HCT116 (cell line): ENCODE data around the gene CREBZF. TPM values are rescaled to one million over a fixed set of nuclear protein-coding genes. Genes with fewer than 3 reads are reported as not detected.

Source experiments
- ATAC-seq: fragments of 200-7000 bp; cut with Tn5 transposase; 2 replicates; pipeline ENCODE4 v1.9.1; 2020; ENCODE audit warnings: mild to moderate bottlenecking, moderate library complexity
- BruUV-seq: library from RNA; stranded (reverse); fragments of 400-500 nt; replicated peaks from 2 replicates; lab custom pipeline; 2021; lab: Mats Ljungman, UMichigan
- CTCF ChIA-PET: fragments of 300-600 bp; sonication (Branson Sonifier 250); formaldehyde crosslinking; loops from one replicate; lab custom pipeline; 2021; ENCODE audit warnings: antibody characterized with exemption; lab: Charles Lee
- POLR2A ChIA-PET: fragments of 300-600, 350-600 bp; sonication (Branson Sonifier 250); formaldehyde crosslinking; loops from one replicate; lab custom pipeline; 2021; ENCODE audit warnings: antibody characterized with exemption; lab: Charles Lee
- RAD21 ChIA-PET, 2 experiments: fragments of 300-600 bp; sonication (Branson Sonifier 250); formaldehyde crosslinking; loops; one replicate each; lab custom pipeline; 2023; ENCODE audit warnings: low total read pairs in 2 of 2; ENCODE audit not compliant: uncharacterized antibody in 2 of 2, unreplicated experiment in 2 of 2, low non-redundant PET in 1 of 2; lab: Charles Lee
- DNase-seq: peaks from one replicate; pipeline ENCODE4 v3.0.0-alpha.2; 2010; ENCODE audit warnings: low read depth, low spot score
- H2AFZ ChIP-seq: fragments of 200-600 bp; shearing (Covaris generic), sonication (generic); 2 replicates; pipeline ENCODE4 v1.6.1; 2017; ENCODE audit warnings: low read depth, mixed run types, mixed read lengths, antibody characterized with exemption, low read length; ENCODE audit not compliant: poor library complexity, severe bottlenecking
- H3K27ac ChIP-seq: 2 replicates; pipeline ENCODE4 v1.5.1; 2012; ENCODE audit warnings: low read depth, low read length
- H3K27me3 ChIP-seq: fragments of 200-600 bp; sonication (generic); 2 replicates; pipeline ENCODE4 v1.6.1; 2016; ENCODE audit warnings: mixed run types, low read length, mixed read lengths; ENCODE audit not compliant: insufficient read depth
- H3K36me3 ChIP-seq, 2 experiments: fragments of 200-500 bp in 1 of 2; fragments of 200-600 bp in 1 of 2; sonication (Bioruptor generic) in 1 of 2; sonication (generic) in 1 of 2; 2 replicates each; pipeline versions ENCODE4 v1.5.1 to v1.6.1; 2014 to 2016; ENCODE audit warnings: low read length in 2 of 2, inconsistent platforms in 1 of 2, mixed read lengths in 1 of 2, mixed run types in 1 of 2; ENCODE audit not compliant: insufficient read depth in 2 of 2, control insufficient read depth in 1 of 2
- H3K4me1 ChIP-seq, 2 experiments: fragments of 200-600 bp in 1 of 2; sonication (generic) in 1 of 2; 2 replicates each; pipeline versions ENCODE4 v1.5.1 to v1.6.1; 2012 to 2017; ENCODE audit warnings: low read length in 2 of 2, inconsistent platforms in 1 of 2, mild to moderate bottlenecking in 1 of 2, mixed read lengths in 1 of 2, mixed run types in 1 of 2, moderate library complexity in 1 of 2; ENCODE audit not compliant: insufficient read depth in 2 of 2, control insufficient read depth in 1 of 2
- H3K4me2 ChIP-seq: fragments of 200-600 bp; sonication (generic); 2 replicates; pipeline ENCODE4 v1.6.1; 2017; ENCODE audit warnings: mixed run types, low read length, mixed read lengths
- H3K4me3 ChIP-seq, 2 experiments: fragments of 200-600 bp in 1 of 2; sonication (generic) in 1 of 2; replicated peaks in 1 of 2; 2 replicates each; pipeline ENCODE4 v1.5.1; 2011 to 2016; ENCODE audit warnings: low read length in 2 of 2, control low read depth in 1 of 2, low read depth in 1 of 2, mild to moderate bottlenecking in 1 of 2, mixed read lengths in 1 of 2, mixed run types in 1 of 2
- H3K79me2 ChIP-seq: fragments of 200-600 bp; sonication (generic); 2 replicates; pipeline ENCODE4 v1.6.1; 2017; ENCODE audit warnings: mild to moderate bottlenecking, mixed run types, low read length, moderate library complexity, mixed read lengths; ENCODE audit not compliant: insufficient read depth
- H3K9ac ChIP-seq: fragments of 200-600 bp; sonication (generic); 2 replicates; pipeline ENCODE4 v1.6.1; 2016; ENCODE audit warnings: low read length, mixed read lengths
- H3K9me2 ChIP-seq: fragments of 200-600 bp; sonication (generic), shearing (Covaris generic); 2 replicates; pipeline ENCODE4 v1.6.1; 2017; ENCODE audit warnings: mixed run types, mild to moderate bottlenecking, moderate library complexity; ENCODE audit not compliant: insufficient read depth
- H3K9me3 ChIP-seq, 2 experiments: fragments of 200-500 bp in 1 of 2; fragments of 200-600 bp in 1 of 2; sonication (Bioruptor generic) in 1 of 2; sonication (generic) in 1 of 2; 2 replicates each; pipeline ENCODE4 v1.6.1; 2014 to 2017; ENCODE audit warnings: low read length in 2 of 2, mixed read lengths in 2 of 2, inconsistent platforms in 1 of 2, low read depth in 1 of 2, mild to moderate bottlenecking in 1 of 2, mixed run types in 1 of 2, moderate library complexity in 1 of 2; ENCODE audit not compliant: control insufficient read depth in 1 of 2, insufficient read depth in 1 of 2
- H4K20me1 ChIP-seq: fragments of 200-600 bp; sonication (generic), shearing (Covaris generic); 2 replicates; pipeline ENCODE4 v1.6.1; 2017; ENCODE audit warnings: mixed run types, mild to moderate bottlenecking, moderate library complexity; ENCODE audit not compliant: insufficient read depth
- ATF3 ChIP-seq: IDR thresholded peaks from 2 replicates; pipeline ENCODE4 v1.6.1; 2012
- CBX3 ChIP-seq: IDR thresholded peaks from 2 replicates; pipeline ENCODE4 v1.6.1; 2012; ENCODE audit warnings: low read depth
- EGR1 ChIP-seq: IDR thresholded peaks from 2 replicates; pipeline ENCODE4 v1.6.1; 2012; ENCODE audit warnings: low read depth
- FOSL1 ChIP-seq: IDR thresholded peaks from 2 replicates; pipeline ENCODE4 v1.6.1; 2012; ENCODE audit warnings: low read depth
- MAX ChIP-seq: IDR thresholded peaks from 2 replicates; pipeline ENCODE4 v1.6.1; 2012
- POLR2AphosphoS5 ChIP-seq: IDR thresholded peaks from 2 replicates; pipeline ENCODE4 v1.6.1; 2011; ENCODE audit warnings: mild to moderate bottlenecking, low read depth, low read length, moderate library complexity
- RAD21 ChIP-seq: IDR thresholded peaks from 2 replicates; pipeline ENCODE4 v1.6.1; 2012; ENCODE audit warnings: low read depth, mild to moderate bottlenecking
- REST ChIP-seq: IDR thresholded peaks from 2 replicates; pipeline ENCODE4 v1.6.1; 2012; ENCODE audit warnings: low read depth
- SRF ChIP-seq: IDR thresholded peaks from 2 replicates; pipeline ENCODE4 v1.6.1; 2012; ENCODE audit warnings: low read depth
- YY1 ChIP-seq: IDR thresholded peaks from 2 replicates; pipeline ENCODE4 v1.6.1; 2011; ENCODE audit warnings: low read length, low read depth, moderate library complexity, mild to moderate bottlenecking; ENCODE audit not compliant: insufficient replicate concordance; ENCODE audit errors: extremely low read depth
- ZBTB33 ChIP-seq: IDR thresholded peaks from 2 replicates; pipeline ENCODE4 v1.6.1; 2011; ENCODE audit warnings: mild to moderate bottlenecking, low read length, moderate library complexity; ENCODE audit not compliant: insufficient replicate concordance; ENCODE audit errors: extremely low read depth
- intact Hi-C: fragments of 100-400 bp; cut with micrococcal nuclease; formaldehyde crosslinking; loops from 2 replicates; pipeline ENCODE4 v1.10.0; 2022
- total RNA-seq: library from RNA; stranded (reverse); gene quantifications from one replicate; pipeline ENCODE4 v1.2.1, GENCODE V29; 2021; ENCODE audit not compliant: unreplicated experiment
- TF ChIP-seq, protein P1 (sequence below), 3 experiments: fragments of 200-600 bp in 1 of 3; sonication (generic) in 1 of 3; IDR thresholded peaks in 2 of 3; conservative IDR thresholded peaks in 1 of 3; 2 replicates each; pipeline ENCODE4 v1.5.1; 2012 to 2017; ENCODE audit warnings: low read depth in 2 of 3, low read length in 2 of 3, antibody characterized with exemption in 1 of 3, borderline replicate concordance in 1 of 3, control low read depth in 1 of 3, mild to moderate bottlenecking in 1 of 3, mixed read lengths in 1 of 3, mixed run types in 1 of 3, moderate library complexity in 1 of 3; ENCODE audit not compliant: insufficient read depth in 1 of 3

CREBZF gene
- total RNA-seq, 1 experiment from 2014 or later, result 40.2 TPM

- no peak overlapping the region for H3K4me3 ChIP-seq
- H4K20me1 ChIP-seq, result peaks cover 61% of the 10 kb centered on the region
- TF ChIP-seq CBX3 (no peak), FOSL1 (no peak), RAD21 (no peak), ZBTB33 (no peak), YY1 (no peak), SRF (no peak), POLR2AphosphoS5 (no peak), EGR1 (no peak), MAX (no peak), ATF3 (no peak), REST (no peak)
- TF ChIP-seq, protein P1, sequence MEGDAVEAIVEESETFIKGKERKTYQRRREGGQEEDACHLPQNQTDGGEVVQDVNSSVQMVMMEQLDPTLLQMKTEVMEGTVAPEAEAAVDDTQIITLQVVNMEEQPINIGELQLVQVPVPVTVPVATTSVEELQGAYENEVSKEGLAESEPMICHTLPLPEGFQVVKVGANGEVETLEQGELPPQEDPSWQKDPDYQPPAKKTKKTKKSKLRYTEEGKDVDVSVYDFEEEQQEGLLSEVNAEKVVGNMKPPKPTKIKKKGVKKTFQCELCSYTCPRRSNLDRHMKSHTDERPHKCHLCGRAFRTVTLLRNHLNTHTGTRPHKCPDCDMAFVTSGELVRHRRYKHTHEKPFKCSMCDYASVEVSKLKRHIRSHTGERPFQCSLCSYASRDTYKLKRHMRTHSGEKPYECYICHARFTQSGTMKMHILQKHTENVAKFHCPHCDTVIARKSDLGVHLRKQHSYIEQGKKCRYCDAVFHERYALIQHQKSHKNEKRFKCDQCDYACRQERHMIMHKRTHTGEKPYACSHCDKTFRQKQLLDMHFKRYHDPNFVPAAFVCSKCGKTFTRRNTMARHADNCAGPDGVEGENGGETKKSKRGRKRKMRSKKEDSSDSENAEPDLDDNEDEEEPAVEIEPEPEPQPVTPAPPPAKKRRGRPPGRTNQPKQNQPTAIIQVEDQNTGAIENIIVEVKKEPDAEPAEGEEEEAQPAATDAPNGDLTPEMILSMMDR (IDR thresholded peaks at IDR 0.05 in 2 of 3, conservative IDR thresholded peaks at IDR 0.05 in 1 of 3; ENCODE audit: borderline replicate concordance in 1 of 3, insufficient read depth in 1 of 3, low read depth in 2 of 3, low read length in 2 of 3), result no peak
- intact Hi-C loops, result no loop called here
- ChIA-PET POLR2A (no interaction called here), RAD21 (no interaction called here), CTCF (no interaction called here)
- no peak overlapping the region for H3K9ac ChIP-seq
- H2AFZ ChIP-seq, result no peak overlapping the region
- H3K27me3 ChIP-seq, result no peaks in the 10 kb centered on the region
- ATAC-seq (no peak), DNase-seq (no peak)
- H3K4me1 ChIP-seq, result peaks cover 6 to 23% of the 10 kb centered on the region in 2 experiments; a peak in 3 of 4 replicates
- H3K79me2 ChIP-seq, result peaks cover 78% of the 10 kb centered on the region
- no peaks in the 10 kb centered on the region for H3K9me3 ChIP-seq
- no TSS peak for BruUV-seq
- no peaks in the 10 kb centered on the region for H3K9me2 ChIP-seq
- peaks cover 37 to 43% of the 10 kb centered on the region in 2 experiments for H3K36me3 ChIP-seq
- no peak overlapping the region for H3K27ac ChIP-seq
- H3K4me2 ChIP-seq, result peak overlapping the region; percentile 88; the same call in 1 of the 2 replicates
Observed at GRCh38 chr11:85661972-85662664, 2.8 kb downstream of the CREBZF start.
